Neural cell (in vitro differentiated cells): ENCODE results near the gene AZIN2.

ENCODE experiments used
- EP300 ChIP-seq: fragments of 450-650 bp; conservative IDR thresholded peaks from 2 replicates; pipeline ENCODE4 v1.6.1; 2014; ENCODE audit warnings: antibody characterized with exemption, mild to moderate bottlenecking, moderate library complexity; ENCODE audit not compliant: poor library complexity, severe bottlenecking
- EZH2 ChIP-seq: fragments of 200-600, 300-800 bp; shearing (Covaris generic), sonication (generic); IDR thresholded peaks from 2 replicates; pipeline ENCODE4 v1.6.1; 2014; ENCODE audit warnings: antibody characterized with exemption, low read length, borderline replicate concordance, mild to moderate bottlenecking; ENCODE audit not compliant: insufficient read depth, poor library complexity, severe bottlenecking
- MXI1 ChIP-seq: fragments of 450-650 bp; conservative IDR thresholded peaks from 2 replicates; pipeline ENCODE4 v1.6.1; 2014; ENCODE audit warnings: antibody characterized with exemption, mild to moderate bottlenecking; ENCODE audit not compliant: poor library complexity, severe bottlenecking
- POLR2AphosphoS5 ChIP-seq: IDR thresholded peaks from 2 replicates; pipeline ENCODE4 v1.6.1; 2012
- RAD21 ChIP-seq: fragments of 450-650 bp; conservative IDR thresholded peaks from 2 replicates; pipeline ENCODE4 v1.6.1; 2014; ENCODE audit warnings: antibody characterized with exemption, mild to moderate bottlenecking, moderate library complexity
- TAF1 ChIP-seq: IDR thresholded peaks from 2 replicates; pipeline ENCODE4 v1.6.1; 2012; ENCODE audit warnings: low read depth
- TF ChIP-seq, protein P1 (sequence below): fragments of 450-650 bp; IDR thresholded peaks from 2 replicates; pipeline ENCODE4 v1.5.1; 2014; ENCODE audit warnings: antibody characterized with exemption, mild to moderate bottlenecking, moderate library complexity; ENCODE audit not compliant: poor library complexity, severe bottlenecking
- TF ChIP-seq, protein P2 (sequence below): IDR thresholded peaks from 2 replicates; pipeline ENCODE4 v1.6.1; 2012; ENCODE audit warnings: borderline replicate concordance

DNA sequence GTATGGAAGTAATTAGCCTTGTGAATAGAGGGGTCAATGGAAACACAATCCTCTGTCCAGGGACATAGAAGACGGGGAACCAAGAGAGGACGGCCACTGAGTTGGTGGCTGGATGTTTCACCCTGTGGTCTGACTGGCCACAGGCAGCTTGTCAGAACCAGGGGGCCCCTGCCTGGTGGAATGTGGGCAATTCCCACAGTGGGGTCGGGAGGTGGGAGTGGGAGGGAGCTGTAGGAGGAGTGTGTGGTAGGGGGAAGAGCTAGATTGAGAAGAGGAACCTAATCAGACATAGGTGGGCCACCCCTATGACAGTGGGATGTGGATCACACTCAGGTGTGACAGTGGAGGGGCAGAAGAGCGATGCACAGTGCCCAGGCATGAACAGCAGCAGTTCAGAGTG, 69.6 kb downstream of the AZIN2 start:
- no peak for TF ChIP-seq RAD21
- TF ChIP-seq, protein P1, sequence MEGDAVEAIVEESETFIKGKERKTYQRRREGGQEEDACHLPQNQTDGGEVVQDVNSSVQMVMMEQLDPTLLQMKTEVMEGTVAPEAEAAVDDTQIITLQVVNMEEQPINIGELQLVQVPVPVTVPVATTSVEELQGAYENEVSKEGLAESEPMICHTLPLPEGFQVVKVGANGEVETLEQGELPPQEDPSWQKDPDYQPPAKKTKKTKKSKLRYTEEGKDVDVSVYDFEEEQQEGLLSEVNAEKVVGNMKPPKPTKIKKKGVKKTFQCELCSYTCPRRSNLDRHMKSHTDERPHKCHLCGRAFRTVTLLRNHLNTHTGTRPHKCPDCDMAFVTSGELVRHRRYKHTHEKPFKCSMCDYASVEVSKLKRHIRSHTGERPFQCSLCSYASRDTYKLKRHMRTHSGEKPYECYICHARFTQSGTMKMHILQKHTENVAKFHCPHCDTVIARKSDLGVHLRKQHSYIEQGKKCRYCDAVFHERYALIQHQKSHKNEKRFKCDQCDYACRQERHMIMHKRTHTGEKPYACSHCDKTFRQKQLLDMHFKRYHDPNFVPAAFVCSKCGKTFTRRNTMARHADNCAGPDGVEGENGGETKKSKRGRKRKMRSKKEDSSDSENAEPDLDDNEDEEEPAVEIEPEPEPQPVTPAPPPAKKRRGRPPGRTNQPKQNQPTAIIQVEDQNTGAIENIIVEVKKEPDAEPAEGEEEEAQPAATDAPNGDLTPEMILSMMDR: no peak
- TF ChIP-seq EZH2: no peak
- no peak for TF ChIP-seq EP300
- TF ChIP-seq POLR2AphosphoS5: no peak
- no peak for TF ChIP-seq MXI1
- TF ChIP-seq, protein P2, sequence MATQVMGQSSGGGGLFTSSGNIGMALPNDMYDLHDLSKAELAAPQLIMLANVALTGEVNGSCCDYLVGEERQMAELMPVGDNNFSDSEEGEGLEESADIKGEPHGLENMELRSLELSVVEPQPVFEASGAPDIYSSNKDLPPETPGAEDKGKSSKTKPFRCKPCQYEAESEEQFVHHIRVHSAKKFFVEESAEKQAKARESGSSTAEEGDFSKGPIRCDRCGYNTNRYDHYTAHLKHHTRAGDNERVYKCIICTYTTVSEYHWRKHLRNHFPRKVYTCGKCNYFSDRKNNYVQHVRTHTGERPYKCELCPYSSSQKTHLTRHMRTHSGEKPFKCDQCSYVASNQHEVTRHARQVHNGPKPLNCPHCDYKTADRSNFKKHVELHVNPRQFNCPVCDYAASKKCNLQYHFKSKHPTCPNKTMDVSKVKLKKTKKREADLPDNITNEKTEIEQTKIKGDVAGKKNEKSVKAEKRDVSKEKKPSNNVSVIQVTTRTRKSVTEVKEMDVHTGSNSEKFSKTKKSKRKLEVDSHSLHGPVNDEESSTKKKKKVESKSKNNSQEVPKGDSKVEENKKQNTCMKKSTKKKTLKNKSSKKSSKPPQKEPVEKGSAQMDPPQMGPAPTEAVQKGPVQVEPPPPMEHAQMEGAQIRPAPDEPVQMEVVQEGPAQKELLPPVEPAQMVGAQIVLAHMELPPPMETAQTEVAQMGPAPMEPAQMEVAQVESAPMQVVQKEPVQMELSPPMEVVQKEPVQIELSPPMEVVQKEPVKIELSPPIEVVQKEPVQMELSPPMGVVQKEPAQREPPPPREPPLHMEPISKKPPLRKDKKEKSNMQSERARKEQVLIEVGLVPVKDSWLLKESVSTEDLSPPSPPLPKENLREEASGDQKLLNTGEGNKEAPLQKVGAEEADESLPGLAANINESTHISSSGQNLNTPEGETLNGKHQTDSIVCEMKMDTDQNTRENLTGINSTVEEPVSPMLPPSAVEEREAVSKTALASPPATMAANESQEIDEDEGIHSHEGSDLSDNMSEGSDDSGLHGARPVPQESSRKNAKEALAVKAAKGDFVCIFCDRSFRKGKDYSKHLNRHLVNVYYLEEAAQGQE: no peak
- no peak for TF ChIP-seq TAF1
